ENCODE measurements around the gene CTTNBP2NL. TPM values are rescaled to one million over a fixed set of nuclear protein-coding genes. Genes with fewer than 3 reads are reported as not detected.
"Not testable (repeated sequence)": the region's sequence is repeated elsewhere in the genome, so short reads cannot be mapped to it uniquely, and the experiment has no call there.

Gene CTTNBP2NL
- total RNA-seq, 4 donors from 2014 or later, result 53.5 to 66.6 (median 59.6) TPM

- TF ChIP-seq POLR2A (IDR thresholded peaks at IDR 0.05) (no peak), CTCF (IDR thresholded peaks at IDR 0.05) (no peak)
- WGBS, 2 donors, result 49 to 77% methylated on average over 2 of the region's 2 CpGs
Measured at GRCh38 chr1:112418099-112418892, 22.3 kb downstream of the CTTNBP2NL start.

GRCh38 chr1:112423207-112423606 lies 27.2 kb downstream of the CTTNBP2NL start:
- TF ChIP-seq POLR2A (IDR thresholded peaks at IDR 0.05) (no peak), CTCF (IDR thresholded peaks at IDR 0.05) (no peak)
- DNase-seq (ENCODE audit: low spot score in 2 of 2), result no peak
- no peak overlapping the region for H3K4me3 ChIP-seq (ENCODE audit: low read depth, poor library complexity, severe bottlenecking)
- WGBS, 2 donors, result 58 to 64% methylated on average over 1 of the region's 1 CpG
- intact Hi-C loops (cut with DNase I; ENCODE audit: low total_unique reads), result no loop called here

More at GRCh38 chr1:112418099-112418892, 22.3 kb downstream of the CTTNBP2NL start:
- intact Hi-C loops (cut with DNase I; ENCODE audit: low total_unique reads), result no loop called here
- DNase-seq (ENCODE audit: low spot score in 2 of 2), result no peak
- no peak overlapping the region for H3K4me3 ChIP-seq (ENCODE audit: low read depth, poor library complexity, severe bottlenecking)

- DNase-seq (ENCODE audit: low spot score in 2 of 2); H3K4me3 ChIP-seq (ENCODE audit: low read depth, poor library complexity, severe bottlenecking); intact Hi-C loops (cut with DNase I; ENCODE audit: low total_unique reads): not testable (repeated sequence)
- WGBS, 2 donors, result 90 to 93% methylated on average over 10 to 11 of the region's 11 CpGs
Measured at GRCh38 chr1:112423666-112424065, 27.7 kb downstream of the CTTNBP2NL start.

GRCh38 chr1:112429749-112430148 lies 33.7 kb downstream of the CTTNBP2NL start:
- TF ChIP-seq POLR2A (IDR thresholded peaks at IDR 0.05), result no peak
- no peak for TF ChIP-seq CTCF (IDR thresholded peaks at IDR 0.05)
- no peak overlapping the region for H3K4me3 ChIP-seq (ENCODE audit: low read depth, poor library complexity, severe bottlenecking)
- WGBS, 2 donors, result 89 to 90% methylated on average over 1 of the region's 1 CpG
- DNase-seq (ENCODE audit: low spot score in 2 of 2), result no peak
- intact Hi-C loops (cut with DNase I; ENCODE audit: low total_unique reads), result no loop called here

GRCh38 chr1:112431038-112431437 lies 35.0 kb downstream of the CTTNBP2NL start:
- whole genome bisulfite sequencing, 2 donors, result 76 to 80% methylated on average over 1 of the region's 1 CpG
- intact Hi-C loops (cut with DNase I; ENCODE audit: low total_unique reads), result no loop called here
- TF ChIP-seq POLR2A (IDR thresholded peaks at IDR 0.05) (no peak), CTCF (IDR thresholded peaks at IDR 0.05) (no peak)

GRCh38 chr1:112435448-112435847 lies 39.4 kb downstream of the CTTNBP2NL start:
- TF ChIP-seq CTCF (IDR thresholded peaks at IDR 0.05) (no peak), POLR2A (IDR thresholded peaks at IDR 0.05) (no peak)
- 54 to 73% methylated on average over 3 of the region's 3 CpGs for WGBS, 2 donors
- intact Hi-C loops (cut with DNase I; ENCODE audit: low total_unique reads), result no loop called here
- no peak for DNase-seq (ENCODE audit: low spot score in 2 of 2)
- no peak overlapping the region for H3K4me3 ChIP-seq (ENCODE audit: low read depth, poor library complexity, severe bottlenecking)

More at GRCh38 chr1:112431038-112431437, 35.0 kb downstream of the CTTNBP2NL start:
- no peak overlapping the region for H3K4me3 ChIP-seq (ENCODE audit: low read depth, poor library complexity, severe bottlenecking)
- DNase-seq (ENCODE audit: low spot score in 2 of 2), result no peak
